ENCODE measurements around the gene PAK1. TPM values are rescaled to one million over a fixed set of nuclear protein-coding genes. Genes with fewer than 3 reads are reported as not detected.

The PAK1 gene
- total and polyA plus RNA-seq, 2 of the 4 experiments (the other 2 are of a cell fraction) = 34.3 to 60.6 TPM

GRCh38 chr11:77416357-77416756 is 57.5 kb downstream of the PAK1 start:
- CTCF ChIA-PET = no interaction called here
- POLR2A ChIA-PET (ENCODE audit: unreplicated experiment) = no interaction called here
- in situ Hi-C loops (cut with MboI; ENCODE audit: low sequenced_read_pairs) = no loop called here

More at GRCh38 chr11:77416357-77416756, 57.5 kb downstream of the PAK1 start:
- 0 out of 2 replicates have a peak, but pooled peaks cover 2% of the 10 kb centered on the region for H3K4me1 ChIP-seq (ENCODE audit: control insufficient read depth, insufficient read depth, low read length)
- peaks cover 2% of the 10 kb centered on the region for H3K27me3 ChIP-seq (ENCODE audit: control insufficient read depth, insufficient read depth, low read length)
- H4K5ac ChIP-seq (ENCODE audit: low read depth, low read length) = no peak overlapping the region
- H2AK9ac ChIP-seq (replicated peaks; ENCODE audit: low read depth, low read length, poor library complexity) = no peak overlapping the region
- H3K18ac ChIP-seq (ENCODE audit: low read depth, low read length) = no peak overlapping the region
- intact Hi-C loops (cut with micrococcal nuclease) (loop anchor here (10.0 kb wide), 1 partner anchor 182 kb away; no protein-coding TSS in a partner anchor), dilution Hi-C loops (cut with HindIII; ENCODE audit: low sequenced_read_pairs, unreplicated experiment) (no loop called here)
- WGBS, 2 experiments (ENCODE audit: extremely low coverage in 2 of 2, insufficient read length in 1 of 2) = no CpG with 5 or more reads among the region's 3 CpGs
- H2AFZ ChIP-seq (replicated peaks; ENCODE audit: low read length, poor library complexity) = no peak overlapping the region
- H3K23ac ChIP-seq (ENCODE audit: low read depth, low read length) = no peak overlapping the region
- H3K4me3 ChIP-seq (ENCODE audit: insufficient read depth, low read depth, low read length) = no peak overlapping the region
- no peak overlapping the region for H2BK20ac ChIP-seq (ENCODE audit: low read depth, low read length)
- no peak overlapping the region for H3K9ac ChIP-seq (ENCODE audit: low read depth, low read length)
- H4K8ac ChIP-seq (ENCODE audit: low read depth in 2 of 2, low read length in 2 of 2) = no peak overlapping the region
- BruUV-seq (replicated peaks) = no TSS peak
- H3K9me1 ChIP-seq (ENCODE audit: insufficient read depth, low read length) = no peaks in the 10 kb centered on the region
- H3K27ac ChIP-seq (ENCODE audit: insufficient read depth, low read length) = no peak overlapping the region
- no peak for ATAC-seq (ENCODE audit: low read depth)
- no peak overlapping the region for H2AK5ac ChIP-seq (ENCODE audit: low read depth, low read length)
- no peak overlapping the region for H2BK5ac ChIP-seq (ENCODE audit: low read depth, low read length, poor library complexity, severe bottlenecking)
- H3K36me3 ChIP-seq (ENCODE audit: control insufficient read depth, insufficient read depth, low read length) = no peaks in the 10 kb centered on the region
- peaks cover 0 to 13% of the 10 kb centered on the region in 2 experiments; a peak in 3 of 4 replicates for H3K79me1 ChIP-seq (ENCODE audit: low read depth in 1 of 2, low read length in 2 of 2)
- H3K4ac ChIP-seq (ENCODE audit: low read depth, low read length) = no peak overlapping the region
- no peak overlapping the region for H3K56ac ChIP-seq (ENCODE audit: extremely low read depth, insufficient read depth, low read length)
- H2BK15ac ChIP-seq (ENCODE audit: low read depth, low read length) = no peak overlapping the region
- no peak overlapping the region for H3K4me2 ChIP-seq (ENCODE audit: low read depth, low read length)
- no peak for DNase-seq
- no peak overlapping the region for H2BK120ac ChIP-seq (ENCODE audit: low read depth, low read length)
- TF ChIP-seq MAFK (IDR thresholded peaks at IDR 0.05; ENCODE audit: low read depth, low read length) = no peak
- TF ChIP-seq BHLHE40 (IDR thresholded peaks at IDR 0.05; ENCODE audit: low read depth, low read length) = no peak
- TF ChIP-seq, protein P1, sequence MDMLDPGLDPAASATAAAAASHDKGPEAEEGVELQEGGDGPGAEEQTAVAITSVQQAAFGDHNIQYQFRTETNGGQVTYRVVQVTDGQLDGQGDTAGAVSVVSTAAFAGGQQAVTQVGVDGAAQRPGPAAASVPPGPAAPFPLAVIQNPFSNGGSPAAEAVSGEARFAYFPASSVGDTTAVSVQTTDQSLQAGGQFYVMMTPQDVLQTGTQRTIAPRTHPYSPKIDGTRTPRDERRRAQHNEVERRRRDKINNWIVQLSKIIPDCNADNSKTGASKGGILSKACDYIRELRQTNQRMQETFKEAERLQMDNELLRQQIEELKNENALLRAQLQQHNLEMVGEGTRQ (IDR thresholded peaks at IDR 0.05; ENCODE audit: low read depth, low read length) = no peak
- no peak for TF ChIP-seq CEBPB (IDR thresholded peaks at IDR 0.05; ENCODE audit: low read depth, low read length)
- no peaks in the 10 kb centered on the region for H4K20me1 ChIP-seq (ENCODE audit: insufficient read depth, low read length)
- no peaks in the 10 kb centered on the region for H3K9me3 ChIP-seq (ENCODE audit: control insufficient read depth, insufficient read depth, low read length)
- no peak overlapping the region for H4K91ac ChIP-seq (ENCODE audit: insufficient read depth, low read depth, low read length)
- no peak overlapping the region for H3K14ac ChIP-seq (replicated peaks; ENCODE audit: low read depth, low read length)

Measured in IMR-90 (cell line).